K562 (cell line): ENCODE measurements around the gene PHF20. TPM values are rescaled to one million over a fixed set of nuclear protein-coding genes. Genes with fewer than 3 reads are reported as not detected.

ENCODE experiments used
- ERF ChIP-seq: fragments of 450-650 bp; formaldehyde crosslinking; IDR thresholded peaks from 2 replicates; pipeline ENCODE4 v1.4.0; 2020; ENCODE audit warnings: mild to moderate bottlenecking, mixed read lengths
- EZH2 ChIP-seq: IDR thresholded peaks from 2 replicates; pipeline ENCODE4 v1.6.1; 2012; ENCODE audit warnings: low read depth, mild to moderate bottlenecking, inconsistent platforms, low read length, borderline replicate concordance
- FIP1L1 ChIP-seq: fragments of 200-400 bp; formaldehyde crosslinking; IDR thresholded peaks from 2 replicates; pipeline ENCODE4 v1.6.1; 2018; ENCODE audit warnings: mild to moderate bottlenecking, low read depth, low read length; ENCODE audit not compliant: poor library complexity, severe bottlenecking
- LARP7 ChIP-seq: fragments of 450-650 bp; IDR thresholded peaks from 2 replicates; pipeline ENCODE4 v1.6.1; 2016
- MCM3 ChIP-seq: fragments of 450-650 bp; IDR thresholded peaks from 2 replicates; pipeline ENCODE4 v1.6.1; 2016
- NFRKB ChIP-seq: fragments of 450-650 bp; IDR thresholded peaks from 2 replicates; pipeline ENCODE4 v1.6.1; 2016; ENCODE audit warnings: low read depth
- RBM34 ChIP-seq: fragments of 200-400 bp; formaldehyde crosslinking; IDR thresholded peaks from 2 replicates; pipeline ENCODE4 v1.6.1; 2018; ENCODE audit warnings: low read length, borderline replicate concordance; ENCODE audit not compliant: insufficient read depth
- SIX5 ChIP-seq, 2 experiments: IDR thresholded peaks; 2 replicates each; pipeline ENCODE4 v1.6.1; 2011; ENCODE audit warnings: low read length in 2 of 2, borderline replicate concordance in 1 of 2, low read depth in 1 of 2, mild to moderate bottlenecking in 1 of 2, moderate library complexity in 1 of 2; ENCODE audit not compliant: insufficient read depth in 1 of 2
- ZNF224 ChIP-seq: sonication (generic); formaldehyde crosslinking; IDR thresholded peaks from 2 replicates; pipeline ENCODE4 v1.8.0; 2022; ENCODE audit warnings: mild to moderate bottlenecking, missing genetic modification reagents
- ZNF583 ChIP-seq: fragments of 250-450 bp; sonication (Bioruptor Pico); IDR thresholded peaks from 2 replicates; pipeline ENCODE4 v1.4.0; 2020
- ZNF609 ChIP-seq: sonication (generic); formaldehyde crosslinking; IDR thresholded peaks from 2 replicates; pipeline ENCODE4 v1.8.1; 2023; ENCODE audit warnings: missing genetic modification reagents, mild to moderate bottlenecking, borderline replicate concordance
- ZNF764 ChIP-seq: fragments of 250-450 bp; sonication (Bioruptor Pico); IDR thresholded peaks from 2 replicates; pipeline ENCODE4 v1.4.0; 2020; ENCODE audit warnings: low read depth, mild to moderate bottlenecking, moderate library complexity
- polyA plus RNA-seq, 8 experiments: library from polyadenylated mRNA; depleted of rRNA in 4 of 8; stranded (reverse) in 5 of 8; unstranded in 3 of 8; fragments of >200 nt; fragmentation: Nextera tagmentation in 2 of 8; fragmentation: Illumina TruSeq in 1 of 8; extraction: Ambion mirVana in 2 of 8; extraction: Trizol in 1 of 8; gene quantifications; 2 replicates each; pipeline versions ENCODE4 v1.2.1 to v1.2.3, GENCODE V29; 2011 to 2014; ENCODE audit warnings: inconsistent platforms in 1 of 8, missing spikeins in 1 of 8
- total RNA-seq, 7 experiments: library from RNA; depleted of rRNA in 6 of 7; stranded (reverse); fragments of >200 nt in 6 of 7; fragmentation: Illumina TruSeq in 2 of 7; extraction: Trizol in 2 of 7; gene quantifications; 2 replicates each; pipeline versions ENCODE4 v1.2.1 to v1.2.3, GENCODE V29; 2011 to 2021; ENCODE audit warnings: low replicate concordance in 1 of 7
- TF ChIP-seq, protein P1 (sequence below): fragments of 250-450 bp; sonication (Bioruptor Pico); IDR thresholded peaks from 2 replicates; pipeline ENCODE4 v1.8.0; 2021; ENCODE audit warnings: moderate library complexity, mild to moderate bottlenecking, inconsistent platforms
- TF ChIP-seq, protein P2 (sequence below): fragments of 450-650 bp; IDR thresholded peaks from 2 replicates; pipeline ENCODE4 v1.6.1; 2018; ENCODE audit not compliant: partially characterized antibody
- TF ChIP-seq, protein P3 (sequence below): fragments of 450-650 bp; IDR thresholded peaks from 2 replicates; pipeline ENCODE4 v1.6.1; 2017; ENCODE audit warnings: mild to moderate bottlenecking, moderate library complexity

Gene PHF20
- total and polyA plus RNA-seq, 9 of the 15 experiments (the other 6 are each of a cell fraction or from before 2014, with no cell fraction given), result 49.9 to 196 (median 70.7) TPM

DNA sequence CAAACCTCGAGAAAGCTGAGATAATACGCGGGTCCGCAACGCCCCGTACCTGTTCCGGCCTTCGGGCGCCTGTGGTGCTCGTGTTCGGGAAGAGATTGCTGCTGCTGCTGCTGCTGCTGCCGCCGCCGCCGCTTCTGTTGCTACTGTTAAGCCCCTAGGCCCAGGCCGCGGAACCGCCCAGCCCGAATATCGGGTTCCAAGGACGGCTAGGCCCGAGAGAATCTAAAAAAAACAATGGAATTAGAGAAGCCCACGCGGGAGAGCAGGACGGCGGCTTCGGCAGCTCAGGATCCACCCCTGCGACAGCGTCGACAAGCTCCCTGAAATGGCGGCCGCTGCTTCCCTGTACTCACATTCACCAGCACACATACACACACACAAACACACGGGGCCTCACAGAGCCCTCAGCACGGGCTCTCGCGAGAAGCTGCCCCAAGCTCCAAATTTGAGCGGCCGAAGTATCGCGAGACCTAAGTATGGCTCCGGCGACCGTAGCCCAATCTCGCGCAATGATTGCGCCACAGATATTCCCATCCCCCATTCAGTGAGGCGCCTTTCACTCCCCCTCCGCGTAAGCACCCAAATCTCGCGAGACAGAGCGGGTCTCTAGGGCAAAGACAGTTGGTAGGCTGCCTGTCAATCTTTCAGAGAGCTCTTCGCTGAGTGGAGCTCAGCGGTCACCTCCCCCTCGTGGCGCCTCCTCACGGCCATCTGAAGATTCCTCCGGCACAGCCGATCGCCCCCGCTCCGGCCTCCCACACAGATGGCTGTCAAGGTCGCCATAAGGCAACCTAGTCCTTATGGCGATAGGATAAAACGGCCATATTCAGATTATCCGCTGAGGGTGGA lies 29.7 kb upstream of the PHF20 start, which contains the start of gene RBM39 (continued):
- TF ChIP-seq, protein P1, sequence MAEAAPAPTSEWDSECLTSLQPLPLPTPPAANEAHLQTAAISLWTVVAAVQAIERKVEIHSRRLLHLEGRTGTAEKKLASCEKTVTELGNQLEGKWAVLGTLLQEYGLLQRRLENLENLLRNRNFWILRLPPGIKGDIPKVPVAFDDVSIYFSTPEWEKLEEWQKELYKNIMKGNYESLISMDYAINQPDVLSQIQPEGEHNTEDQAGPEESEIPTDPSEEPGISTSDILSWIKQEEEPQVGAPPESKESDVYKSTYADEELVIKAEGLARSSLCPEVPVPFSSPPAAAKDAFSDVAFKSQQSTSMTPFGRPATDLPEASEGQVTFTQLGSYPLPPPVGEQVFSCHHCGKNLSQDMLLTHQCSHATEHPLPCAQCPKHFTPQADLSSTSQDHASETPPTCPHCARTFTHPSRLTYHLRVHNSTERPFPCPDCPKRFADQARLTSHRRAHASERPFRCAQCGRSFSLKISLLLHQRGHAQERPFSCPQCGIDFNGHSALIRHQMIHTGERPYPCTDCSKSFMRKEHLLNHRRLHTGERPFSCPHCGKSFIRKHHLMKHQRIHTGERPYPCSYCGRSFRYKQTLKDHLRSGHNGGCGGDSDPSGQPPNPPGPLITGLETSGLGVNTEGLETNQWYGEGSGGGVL, result no peak
- TF ChIP-seq ZNF609, result no peak
- no peak for TF ChIP-seq ERF (CRISPR knock-in tag)
- no peak for TF ChIP-seq MCM3
- TF ChIP-seq RBM34, result no peak
- TF ChIP-seq ZNF583 (CRISPR knock-in tag), result no peak
- TF ChIP-seq NFRKB, result peak; percentile 100
- TF ChIP-seq, protein P2, sequence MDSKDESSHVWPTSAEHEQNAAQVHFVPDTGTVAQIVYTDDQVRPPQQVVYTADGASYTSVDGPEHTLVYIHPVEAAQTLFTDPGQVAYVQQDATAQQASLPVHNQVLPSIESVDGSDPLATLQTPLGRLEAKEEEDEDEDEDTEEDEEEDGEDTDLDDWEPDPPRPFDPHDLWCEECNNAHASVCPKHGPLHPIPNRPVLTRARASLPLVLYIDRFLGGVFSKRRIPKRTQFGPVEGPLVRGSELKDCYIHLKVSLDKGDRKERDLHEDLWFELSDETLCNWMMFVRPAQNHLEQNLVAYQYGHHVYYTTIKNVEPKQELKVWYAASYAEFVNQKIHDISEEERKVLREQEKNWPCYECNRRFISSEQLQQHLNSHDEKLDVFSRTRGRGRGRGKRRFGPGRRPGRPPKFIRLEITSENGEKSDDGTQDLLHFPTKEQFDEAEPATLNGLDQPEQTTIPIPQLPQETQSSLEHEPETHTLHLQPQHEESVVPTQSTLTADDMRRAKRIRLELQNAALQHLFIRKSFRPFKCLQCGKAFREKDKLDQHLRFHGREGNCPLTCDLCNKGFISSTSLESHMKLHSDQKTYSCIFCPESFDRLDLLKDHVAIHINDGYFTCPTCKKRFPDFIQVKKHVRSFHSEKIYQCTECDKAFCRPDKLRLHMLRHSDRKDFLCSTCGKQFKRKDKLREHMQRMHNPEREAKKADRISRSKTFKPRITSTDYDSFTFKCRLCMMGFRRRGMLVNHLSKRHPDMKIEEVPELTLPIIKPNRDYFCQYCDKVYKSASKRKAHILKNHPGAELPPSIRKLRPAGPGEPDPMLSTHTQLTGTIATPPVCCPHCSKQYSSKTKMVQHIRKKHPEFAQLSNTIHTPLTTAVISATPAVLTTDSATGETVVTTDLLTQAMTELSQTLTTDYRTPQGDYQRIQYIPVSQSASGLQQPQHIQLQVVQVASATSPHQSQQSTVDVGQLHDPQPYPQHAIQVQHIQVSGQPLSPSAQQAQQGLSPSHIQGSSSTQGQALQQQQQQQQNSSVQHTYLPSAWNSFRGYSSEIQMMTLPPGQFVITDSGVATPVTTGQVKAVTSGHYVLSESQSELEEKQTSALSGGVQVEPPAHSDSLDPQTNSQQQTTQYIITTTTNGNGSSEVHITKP, result peak; percentile 45
- TF ChIP-seq EZH2, result no peak
- TF ChIP-seq ZNF224 (CRISPR knock-in tag), result no peak
- TF ChIP-seq LARP7, result no peak
- TF ChIP-seq SIX5 (IDR thresholded peaks at IDR 0.05; ENCODE audit: borderline replicate concordance in 1 of 2, insufficient read depth in 1 of 2, low read depth in 1 of 2, low read length in 2 of 2), result 0 out of 4 replicates have a peak, but pooled peaks of 1 of the 2 experiments have one; percentile 8
- peak; percentile 72 for TF ChIP-seq FIP1L1
- no peak for TF ChIP-seq ZNF764 (CRISPR knock-in tag)
- TF ChIP-seq, protein P3, sequence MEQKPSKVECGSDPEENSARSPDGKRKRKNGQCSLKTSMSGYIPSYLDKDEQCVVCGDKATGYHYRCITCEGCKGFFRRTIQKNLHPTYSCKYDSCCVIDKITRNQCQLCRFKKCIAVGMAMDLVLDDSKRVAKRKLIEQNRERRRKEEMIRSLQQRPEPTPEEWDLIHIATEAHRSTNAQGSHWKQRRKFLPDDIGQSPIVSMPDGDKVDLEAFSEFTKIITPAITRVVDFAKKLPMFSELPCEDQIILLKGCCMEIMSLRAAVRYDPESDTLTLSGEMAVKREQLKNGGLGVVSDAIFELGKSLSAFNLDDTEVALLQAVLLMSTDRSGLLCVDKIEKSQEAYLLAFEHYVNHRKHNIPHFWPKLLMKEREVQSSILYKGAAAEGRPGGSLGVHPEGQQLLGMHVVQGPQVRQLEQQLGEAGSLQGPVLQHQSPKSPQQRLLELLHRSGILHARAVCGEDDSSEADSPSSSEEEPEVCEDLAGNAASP, result no peak
